ENCODE measurements around the gene MEF2D. TPM values are rescaled to one million over a fixed set of nuclear protein-coding genes. Genes with fewer than 3 reads are reported as not detected.

The MEF2D gene
- total RNA-seq, 1 experiment from 2014 or later, result 6.2 TPM

DNA sequence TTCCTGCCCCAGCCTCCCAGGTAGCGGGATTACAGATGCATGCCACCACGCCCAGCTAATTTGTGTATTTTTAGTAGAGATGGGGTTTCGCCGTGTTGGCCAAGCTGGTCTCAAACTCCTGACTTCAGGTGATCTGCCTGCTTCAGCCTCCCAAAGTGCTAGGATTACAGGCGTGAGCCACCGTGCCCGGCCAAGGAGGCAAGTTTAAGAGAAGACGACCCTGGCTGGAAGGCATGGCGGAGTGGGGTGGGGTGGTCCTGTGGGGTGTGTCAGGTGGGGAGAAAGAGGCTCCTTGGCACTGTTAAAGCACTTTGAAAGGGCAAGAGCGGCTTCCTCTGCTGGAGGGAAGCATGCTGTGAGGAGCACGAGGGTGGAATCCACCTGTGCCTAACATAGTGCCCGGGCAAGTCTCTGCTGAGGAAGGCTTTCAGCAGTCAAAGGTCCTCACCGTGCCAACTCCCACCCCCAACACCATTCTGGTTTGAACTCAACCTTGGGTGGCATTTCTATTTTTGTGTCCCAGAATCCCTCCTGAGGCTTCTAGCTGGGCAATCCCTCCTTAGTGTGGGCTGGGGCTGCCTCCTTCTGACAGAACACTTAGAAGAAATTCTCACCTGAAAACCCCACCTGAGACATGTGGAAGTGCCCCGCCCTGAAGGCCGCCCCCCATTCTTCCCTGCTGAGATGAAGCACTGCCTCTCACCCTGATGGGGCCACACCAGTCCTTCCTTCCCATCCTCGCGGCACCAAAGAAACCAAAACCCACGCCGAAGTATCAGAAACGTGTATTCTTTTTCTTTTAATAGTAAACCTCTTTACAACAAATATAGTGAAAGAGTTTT lies 37.4 kb downstream of the MEF2D start:
- in situ Hi-C loops (cut with HindIII; ENCODE audit: low pct_unique_long_range_greater_than_20kb, low sequenced_read_pairs), result no loop called here

DNA sequence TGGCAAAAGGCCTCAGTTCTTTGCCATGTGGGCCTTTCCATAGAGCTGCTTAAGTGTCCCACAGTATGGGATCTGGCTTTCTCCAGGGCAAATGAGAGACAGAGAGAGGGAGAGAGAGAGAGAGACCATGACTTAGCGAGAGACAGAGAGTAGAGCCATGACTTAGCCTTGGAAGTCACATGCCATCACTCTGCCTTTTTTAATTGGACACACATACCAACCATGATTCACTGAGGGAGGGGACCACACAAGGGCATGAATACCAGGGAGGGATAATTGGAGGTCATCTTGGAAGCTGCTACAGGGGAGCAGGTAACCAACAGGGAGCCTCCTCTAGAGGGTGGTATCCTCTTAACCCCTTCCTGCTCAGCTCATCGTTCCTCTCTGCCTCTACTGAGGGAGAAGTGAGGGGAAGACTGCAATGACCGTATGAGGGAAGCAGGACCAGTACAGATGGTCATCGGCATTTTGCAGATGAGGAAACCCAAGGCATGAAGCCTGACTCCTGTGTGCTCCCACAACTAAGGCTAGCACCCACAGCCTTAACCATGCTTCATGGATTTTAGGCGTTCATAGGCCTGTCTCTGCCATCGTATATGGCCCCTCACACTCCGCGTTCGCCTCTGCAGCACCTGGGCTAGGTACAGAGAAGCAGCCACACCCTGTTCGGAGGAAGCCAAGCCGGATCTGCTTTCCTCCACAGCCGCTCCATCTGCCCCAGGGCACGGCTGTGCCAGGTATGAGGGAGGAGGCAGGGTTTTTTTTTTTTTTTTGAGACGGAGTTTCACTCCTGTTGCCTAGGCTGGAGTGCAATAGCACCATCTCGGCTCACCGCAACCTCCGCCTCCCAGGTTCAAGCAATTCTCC lies 38.6 kb downstream of the MEF2D start:
- DNase-seq (ENCODE audit: low read depth), result peak; percentile 11

More for the DNA sequence above, 37.4 kb downstream of the MEF2D start:
- no peak for DNase-seq (ENCODE audit: low read depth)

DNA sequence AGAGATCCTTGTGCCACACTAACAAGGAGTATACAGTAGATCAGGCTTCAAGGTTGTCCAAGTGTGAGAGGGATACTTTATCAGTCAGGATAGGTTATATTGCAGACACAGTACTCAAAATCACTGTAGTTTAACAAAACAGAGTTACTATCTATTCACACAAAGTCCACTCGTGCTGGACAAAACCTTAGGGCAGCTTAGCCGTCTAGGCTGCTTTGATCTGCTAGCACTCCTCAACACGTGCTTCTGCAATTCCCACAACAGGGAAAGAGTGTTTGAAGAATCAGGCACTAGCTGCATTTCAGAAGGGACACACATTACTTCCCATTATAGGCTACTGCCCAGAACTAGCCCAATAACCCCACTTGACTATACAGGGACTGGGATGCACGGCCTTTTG lies 39.5 kb downstream of the MEF2D start:
- DNase-seq (ENCODE audit: low read depth), result no peak
- in situ Hi-C loops (cut with HindIII; ENCODE audit: low pct_unique_long_range_greater_than_20kb, low sequenced_read_pairs), result no loop called here

More for the DNA sequence above, 38.6 kb downstream of the MEF2D start:
- in situ Hi-C loops (cut with HindIII; ENCODE audit: low pct_unique_long_range_greater_than_20kb, low sequenced_read_pairs), result no loop called here

DNA sequence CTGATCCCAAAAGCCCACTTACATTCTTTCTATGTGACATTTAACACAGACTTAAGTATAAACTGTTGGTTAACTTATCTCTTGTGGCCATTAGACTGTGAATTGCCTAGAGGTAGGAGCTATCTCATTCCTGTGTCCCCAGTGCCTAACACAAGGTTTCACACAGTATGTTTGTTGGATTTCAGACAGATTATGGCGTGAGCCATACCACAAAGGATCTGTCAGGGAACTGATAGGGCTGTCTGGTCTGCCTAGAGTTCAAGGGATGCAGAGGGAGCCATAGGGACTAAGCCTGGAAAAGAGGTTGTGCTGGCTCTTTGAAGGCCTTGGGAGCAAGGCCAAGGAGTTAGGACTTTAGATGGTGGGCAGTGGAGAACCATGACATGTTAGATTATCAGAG lies 40.0 kb downstream of the MEF2D start:
- in situ Hi-C loops (cut with HindIII; ENCODE audit: low pct_unique_long_range_greater_than_20kb, low sequenced_read_pairs), result no loop called here
- DNase-seq (ENCODE audit: low read depth), result no peak

DNA sequence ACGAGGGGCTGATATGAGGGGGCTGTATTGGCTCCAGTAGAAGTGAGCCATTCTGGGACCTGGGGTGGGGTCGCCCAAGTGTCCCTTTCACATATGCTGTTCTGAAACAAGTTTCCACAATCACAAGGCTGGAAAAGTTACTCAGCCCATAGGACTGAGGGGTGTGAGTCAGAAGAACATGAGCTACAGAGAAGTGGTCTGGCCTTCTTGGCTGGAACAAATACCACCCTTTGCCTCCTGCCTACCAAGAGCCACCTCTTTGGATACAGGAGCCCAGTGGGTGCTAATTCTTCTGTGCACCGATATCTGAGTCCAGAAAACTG lies 42.4 kb downstream of the MEF2D start:
- DNase-seq (ENCODE audit: low read depth), result peak; percentile 34
- in situ Hi-C loops (cut with HindIII; ENCODE audit: low pct_unique_long_range_greater_than_20kb, low sequenced_read_pairs), result no loop called here

DNA sequence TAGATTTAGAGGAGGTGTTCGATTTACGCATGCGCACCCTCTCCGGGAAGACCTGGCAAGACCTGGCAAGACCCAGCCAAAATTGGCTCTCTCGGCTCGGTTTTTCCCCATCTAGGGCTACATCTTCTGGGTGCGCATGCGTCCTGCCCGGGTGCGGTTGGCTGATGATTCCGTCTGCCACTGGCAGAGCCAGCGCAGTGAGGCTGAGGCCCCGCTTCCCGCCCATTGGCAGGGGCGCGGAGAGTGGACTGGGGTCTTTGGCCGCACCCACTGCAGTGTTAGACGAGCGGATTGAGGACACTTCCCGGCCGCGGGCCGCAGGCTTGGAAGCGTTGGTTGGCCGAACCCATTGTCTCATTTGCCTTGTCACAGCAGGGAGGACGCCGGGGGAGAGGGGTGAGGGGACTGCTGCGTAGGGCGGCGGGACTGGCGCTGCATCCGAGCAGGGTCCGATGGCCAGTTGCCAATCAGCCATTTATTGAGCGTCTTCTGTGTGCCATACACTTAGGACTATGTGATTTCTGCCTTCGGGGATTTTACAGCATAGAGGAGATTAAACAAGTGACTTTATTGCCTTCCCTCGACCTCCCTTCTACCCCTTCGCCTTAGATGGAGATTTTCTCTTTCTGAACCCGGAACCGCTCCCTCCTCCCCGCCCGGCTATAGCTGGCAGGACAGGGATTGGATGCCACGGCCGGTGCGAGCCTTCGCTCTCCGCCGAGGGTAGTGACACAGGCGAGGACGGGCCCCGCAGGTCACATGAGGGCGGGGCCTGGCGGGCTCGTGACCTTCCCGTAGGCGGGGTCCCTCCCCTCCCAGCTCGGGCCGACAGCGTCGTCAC lies 43.7 kb downstream of the MEF2D start:
- in situ Hi-C loops (cut with HindIII; ENCODE audit: low pct_unique_long_range_greater_than_20kb, low sequenced_read_pairs), result no loop called here

DNA sequence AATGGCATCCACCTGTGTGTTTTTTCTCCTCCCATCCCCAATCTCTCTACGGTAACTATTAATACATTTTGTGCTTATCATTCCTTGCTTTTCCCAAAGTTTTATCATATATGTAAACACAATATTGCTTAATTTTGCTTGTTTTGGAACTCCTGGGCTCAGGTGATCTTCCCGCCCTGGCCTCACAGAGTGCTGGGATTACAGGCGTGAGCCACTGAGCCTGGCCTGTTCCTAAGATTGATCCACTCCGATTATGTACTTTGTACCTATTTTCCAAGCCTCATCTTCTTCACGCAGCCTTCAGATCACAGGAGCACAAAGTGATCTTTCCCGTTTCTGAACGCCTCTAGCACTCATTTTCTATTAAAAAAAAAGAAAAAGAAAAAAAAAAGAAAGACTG lies 45.2 kb downstream of the MEF2D start:
- in situ Hi-C loops (cut with HindIII; ENCODE audit: low pct_unique_long_range_greater_than_20kb, low sequenced_read_pairs), result no loop called here

More for the DNA sequence above, 43.7 kb downstream of the MEF2D start:
- peak; percentile 100 for DNase-seq (ENCODE audit: low read depth)

DNA sequence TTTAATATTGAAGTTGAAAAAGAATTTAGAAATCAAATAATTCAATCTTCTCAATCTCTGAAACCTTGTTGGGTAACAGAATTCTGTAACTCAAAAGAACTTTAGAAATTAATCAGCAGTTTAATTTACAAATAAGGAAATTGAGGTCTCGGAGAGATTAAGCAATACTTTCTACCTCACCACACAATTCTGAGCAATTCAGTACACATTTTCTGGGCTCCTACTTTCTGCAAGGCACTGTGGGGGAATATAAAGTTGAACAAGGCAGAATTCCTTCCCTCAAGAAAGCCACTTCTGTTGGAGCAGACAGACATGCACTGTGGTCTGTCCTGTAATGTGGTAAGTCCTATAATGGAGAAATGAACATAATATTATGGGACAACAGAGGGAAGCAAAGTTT lies 47.7 kb downstream of the MEF2D start:
- in situ Hi-C loops (cut with HindIII; ENCODE audit: low pct_unique_long_range_greater_than_20kb, low sequenced_read_pairs), result no loop called here
- no peak for DNase-seq (ENCODE audit: low read depth)

More for the DNA sequence above, 45.2 kb downstream of the MEF2D start:
- no peak for DNase-seq (ENCODE audit: low read depth)

DNA sequence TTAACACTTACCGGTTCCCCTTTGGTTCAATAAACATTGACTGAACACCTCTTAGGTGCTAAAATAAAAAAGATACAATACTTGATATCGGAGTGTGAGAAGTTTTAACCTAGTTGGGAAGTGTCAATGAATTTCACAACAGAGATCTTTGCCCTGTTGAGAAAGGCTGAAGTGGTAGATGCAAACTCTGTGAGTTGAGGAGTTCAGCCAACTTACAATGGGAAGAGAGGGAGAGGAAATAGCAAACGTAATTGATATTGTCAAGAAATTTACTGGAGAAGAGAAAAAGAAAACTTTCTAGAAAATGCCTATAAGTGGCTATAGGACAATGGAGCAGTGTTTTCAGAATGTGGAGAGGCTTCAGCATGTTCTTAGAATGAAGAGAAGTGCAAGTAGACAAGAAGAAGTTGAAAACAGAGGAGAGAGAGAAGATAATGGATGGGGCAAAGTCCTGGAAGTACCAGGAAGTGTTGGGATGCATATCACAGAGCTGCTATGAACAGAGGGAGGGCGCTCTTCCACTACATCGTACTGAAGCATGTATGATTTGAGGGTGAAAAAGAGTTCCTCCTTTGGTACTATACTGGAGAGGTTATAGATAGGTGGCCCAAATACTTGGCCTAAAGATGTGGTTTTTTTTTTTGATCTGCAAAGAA lies 48.9 kb downstream of the MEF2D start:
- no peak for DNase-seq (ENCODE audit: low read depth)

DNA sequence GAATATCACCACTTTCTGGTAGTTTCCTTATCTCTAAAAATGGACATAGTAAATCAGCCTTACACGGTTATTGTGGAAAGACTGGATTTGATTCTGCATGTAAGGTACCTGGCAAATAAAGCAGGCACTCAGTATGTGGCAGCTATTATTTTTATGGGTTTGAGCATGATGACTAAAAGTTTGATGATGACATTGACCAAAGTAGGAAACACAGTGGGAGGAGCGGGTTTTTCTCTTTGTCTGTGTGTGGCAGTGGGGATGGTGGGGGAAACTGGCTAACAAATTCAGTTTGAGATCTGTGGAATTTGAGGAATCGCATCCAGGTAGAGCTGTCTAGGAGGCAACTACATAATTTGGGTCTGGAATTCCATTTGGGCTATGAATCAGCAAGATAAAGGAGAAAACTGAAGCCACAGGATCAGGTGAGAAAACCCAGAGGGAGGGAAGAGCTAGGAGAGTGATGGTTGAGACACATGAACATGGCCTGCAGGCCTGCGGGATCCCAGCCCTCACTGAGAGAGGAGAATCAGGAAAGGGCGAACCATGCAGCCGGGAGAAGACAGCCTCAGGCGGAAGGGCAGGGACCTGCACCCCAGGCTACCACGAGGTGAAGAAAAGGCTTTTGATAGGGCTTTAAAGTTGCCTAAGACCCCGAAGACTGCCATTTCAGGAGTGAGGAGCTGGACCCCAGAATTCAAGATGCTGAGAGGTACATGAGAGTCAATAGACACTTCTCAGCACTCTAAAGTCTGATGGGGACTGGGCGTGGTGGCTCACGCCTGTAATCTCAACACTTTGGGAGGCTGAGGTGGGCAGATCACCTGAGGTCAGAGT lies 52.2 kb downstream of the MEF2D start:
- in situ Hi-C loops (cut with HindIII; ENCODE audit: low pct_unique_long_range_greater_than_20kb, low sequenced_read_pairs), result no loop called here
- no peak for DNase-seq (ENCODE audit: low read depth)

More for the DNA sequence above, 48.9 kb downstream of the MEF2D start:
- in situ Hi-C loops (cut with HindIII; ENCODE audit: low pct_unique_long_range_greater_than_20kb, low sequenced_read_pairs), result no loop called here

DNA sequence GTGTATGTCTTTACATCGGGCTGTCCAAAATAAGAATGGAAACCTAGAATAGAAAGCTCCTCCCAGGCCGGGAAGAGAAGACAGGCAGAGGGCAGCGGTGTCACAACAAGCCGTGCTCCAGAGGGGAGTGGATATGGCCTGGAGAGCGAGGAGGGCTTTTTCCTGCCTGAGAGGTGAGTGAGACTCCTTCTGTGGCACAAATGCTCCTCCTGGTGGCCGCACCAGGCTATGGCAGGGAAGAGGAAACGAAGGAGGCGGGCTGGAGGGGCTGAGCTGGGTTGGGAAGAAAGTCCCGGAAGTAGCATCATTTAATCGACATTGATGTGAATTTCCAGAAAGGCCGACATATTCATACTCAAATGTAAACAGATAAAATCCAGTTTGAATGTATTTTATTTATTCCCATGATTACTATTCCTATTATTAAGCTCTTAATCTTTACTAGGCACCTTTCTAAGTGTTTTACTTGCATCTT lies 54.7 kb downstream of the MEF2D start:
- DNase-seq (ENCODE audit: low read depth), result peak; percentile 84
- in situ Hi-C loops (cut with HindIII; ENCODE audit: low pct_unique_long_range_greater_than_20kb, low sequenced_read_pairs), result no loop called here

DNA sequence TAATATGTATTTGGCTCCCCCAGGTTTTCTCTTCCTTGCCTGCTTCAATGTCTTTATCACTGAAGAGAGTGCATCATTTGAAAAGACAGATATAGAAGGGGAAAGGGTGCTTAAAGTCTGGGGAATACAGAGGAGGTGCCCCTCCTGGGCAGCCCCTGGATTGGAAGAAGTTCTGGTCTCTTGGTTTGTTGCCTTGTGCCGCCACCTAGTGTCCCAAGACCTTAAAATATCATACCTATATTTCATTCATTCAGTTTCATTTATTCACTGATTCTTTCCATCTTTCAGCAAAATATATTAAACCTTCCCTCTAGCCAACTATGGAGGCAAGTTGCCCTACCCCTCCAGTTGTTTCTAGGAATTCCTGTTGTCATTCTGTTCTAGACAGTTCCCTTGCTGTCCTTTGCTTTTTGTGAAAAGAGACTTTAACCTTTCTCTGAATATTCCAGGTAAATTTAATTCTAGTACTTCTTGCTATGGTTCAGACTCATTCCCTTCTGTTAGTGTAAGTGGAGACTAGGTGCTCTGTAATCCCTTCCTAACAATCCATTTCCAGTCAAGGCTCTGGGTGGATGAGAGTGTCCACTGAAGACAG lies 56.1 kb downstream of the MEF2D start:
- in situ Hi-C loops (cut with HindIII; ENCODE audit: low pct_unique_long_range_greater_than_20kb, low sequenced_read_pairs), result no loop called here
- peak; percentile 25 for DNase-seq (ENCODE audit: low read depth)

DNA sequence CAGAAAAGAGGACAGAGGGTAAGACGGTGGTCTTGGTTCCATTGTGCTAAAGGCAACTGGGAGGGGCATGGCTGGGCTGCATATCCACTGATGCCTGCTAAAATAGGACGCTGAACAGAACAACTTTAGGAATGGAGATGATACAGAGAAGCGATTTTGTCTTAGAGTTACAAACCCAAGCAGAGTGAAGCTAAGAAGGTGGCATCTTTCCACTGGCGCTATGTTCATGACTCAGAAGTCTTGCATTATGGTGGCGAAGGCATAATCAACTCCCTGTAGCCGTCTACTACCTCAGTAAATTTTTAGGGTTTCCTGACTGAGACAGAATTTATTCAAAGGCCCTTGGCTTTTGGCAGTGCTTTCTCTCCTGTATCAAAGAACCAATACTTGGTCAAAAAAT lies 57.3 kb downstream of the MEF2D start:
- DNase-seq (ENCODE audit: low read depth), result no peak
- in situ Hi-C loops (cut with HindIII; ENCODE audit: low pct_unique_long_range_greater_than_20kb, low sequenced_read_pairs), result no loop called here

DNA sequence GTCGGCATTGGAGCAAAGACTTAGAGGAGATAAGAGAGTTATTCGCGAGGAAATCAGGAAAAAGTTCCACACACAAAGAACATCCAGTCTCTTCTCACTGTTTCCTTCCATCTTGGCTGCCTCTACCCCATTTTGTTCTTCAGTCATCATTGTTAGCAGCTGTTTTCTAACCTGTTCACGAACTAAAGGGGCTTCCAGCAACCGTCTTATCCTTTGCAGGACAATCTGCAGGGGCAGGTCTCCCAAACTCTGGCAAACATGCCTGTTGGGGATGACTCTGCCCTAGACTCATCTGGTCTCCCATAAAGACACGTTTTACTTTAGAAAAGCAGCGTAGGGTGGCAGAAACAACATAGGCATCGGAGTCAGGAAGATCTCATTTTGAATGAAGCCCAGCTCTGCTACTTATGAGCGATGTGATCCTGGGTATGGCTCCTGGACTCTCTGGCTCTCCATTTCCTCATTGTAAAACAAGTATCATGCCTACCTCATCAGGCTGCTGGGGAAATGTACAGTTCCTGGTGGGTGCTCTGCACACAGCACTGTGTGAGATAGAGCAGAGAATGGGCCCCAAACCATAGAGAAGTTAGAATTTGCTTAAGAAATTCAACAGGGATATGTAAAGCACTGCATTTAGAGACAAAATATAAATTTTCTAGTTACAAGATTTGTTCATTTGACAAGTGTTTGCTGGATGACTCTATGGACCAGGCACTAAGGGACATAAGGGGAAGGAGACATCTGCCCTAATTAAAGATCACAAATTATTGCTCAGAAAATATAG lies 59.7 kb downstream of the MEF2D start:
- in situ Hi-C loops (cut with HindIII; ENCODE audit: low pct_unique_long_range_greater_than_20kb, low sequenced_read_pairs), result no loop called here

DNA sequence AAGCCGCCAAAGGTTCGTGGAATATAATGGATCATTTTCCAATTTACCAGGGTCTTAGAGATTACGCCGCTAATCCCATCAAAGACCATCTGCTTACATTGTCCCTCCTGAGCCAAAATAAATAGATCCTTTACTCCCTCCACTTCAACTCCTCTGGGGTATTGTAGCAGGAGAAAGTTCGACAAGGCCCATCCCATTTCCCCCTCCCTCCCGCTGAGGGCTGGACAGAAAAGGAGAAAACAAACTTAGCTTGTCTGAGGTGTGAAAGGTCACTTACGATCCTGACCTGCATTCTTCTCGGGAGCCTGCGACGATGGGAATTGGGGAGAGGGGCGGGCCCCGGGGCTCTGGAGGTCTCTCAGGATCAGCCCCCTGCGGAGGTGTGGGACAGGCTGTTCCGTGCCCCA lies 60.8 kb downstream of the MEF2D start:
- in situ Hi-C loops (cut with HindIII; ENCODE audit: low pct_unique_long_range_greater_than_20kb, low sequenced_read_pairs), result no loop called here
- DNase-seq (ENCODE audit: low read depth), result no peak

More for the DNA sequence above, 59.7 kb downstream of the MEF2D start:
- DNase-seq (ENCODE audit: low read depth), result no peak

All from Caki2 (cell line).